ENCODE results near the gene SLC25A11. TPM values are rescaled to one million over a fixed set of nuclear protein-coding genes. Genes with fewer than 3 reads are reported as not detected.

The SLC25A11 gene
- total and polyA plus RNA-seq, 4 donors, result 28.5 to 54.1 (median 46.0) TPM

GRCh38 chr17:4899341-4900230, 40.3 kb downstream of the SLC25A11 start, which contains the start of gene C17orf107:
Gene C17orf107 (plus strand): TSS chr17:4899536. CDS start chr17:4899763, 227 bp downstream.
- peak; percentile 85 for DNase-seq (ENCODE audit: low spot score)
- Histone ChIP-seq H3K4me3 (ENCODE audit: low read depth in 1 of 3, low read length in 3 of 3) (peak within 1 kb of the TSS; percentile 58 to 86 (median 61)), H3K27me3 (ENCODE audit: control insufficient read depth in 4 of 4, insufficient read depth in 4 of 4, low read length in 3 of 4) (no peaks in the 10 kb centered on the region), H3K9ac (ENCODE audit: low read depth in 1 of 2, low read length in 2 of 2) (peak within 1 kb of the TSS; percentile 55 to 57), H3K4me1 (ENCODE audit: control insufficient read depth in 4 of 4, insufficient read depth in 4 of 4, low read length in 3 of 4) (peaks cover 6 to 48% (median 28%) of the 10 kb centered on the region in 4 donors), H3K27ac (ENCODE audit: low read depth in 1 of 2, low read length in 2 of 2) (peak within 1 kb of the TSS; percentile 67 to 76), H3K9me3 (ENCODE audit: control insufficient read depth in 4 of 4, low read length in 3 of 4) (no peaks in the 10 kb centered on the region), H3K36me3 (ENCODE audit: control insufficient read depth in 4 of 4, insufficient read depth in 3 of 4, low read depth in 1 of 4, low read length in 3 of 4) (peaks cover 0 to 20% (median 8%) of the 10 kb centered on the region in 4 donors)
- no peak for TF ChIP-seq JUND (IDR thresholded peaks at IDR 0.05)
- TF ChIP-seq RXRA (IDR thresholded peaks at IDR 0.05), result no peak
- TF ChIP-seq CTCF (IDR thresholded peaks at IDR 0.05; ENCODE audit: low read depth, low read length, missing input control), result no peak
- peak; percentile 68 to 82 for TF ChIP-seq EGR1 (IDR thresholded peaks at IDR 0.05; ENCODE audit: low read depth in 2 of 2)
- TF ChIP-seq YY1 (IDR thresholded peaks at IDR 0.05), result no peak
- no peak for TF ChIP-seq MAX (IDR thresholded peaks at IDR 0.05)
- WGBS, result 14% methylated on average over 60 of the region's 60 CpGs

GRCh38 chr17:4898927-4899326, 40.9 kb downstream of the SLC25A11 start:
- Histone ChIP-seq H3K4me1 (ENCODE audit: control insufficient read depth in 4 of 4, insufficient read depth in 4 of 4, low read length in 3 of 4) (peaks cover 6 to 53% (median 30%) of the 10 kb centered on the region in 4 donors), H3K9ac (ENCODE audit: low read depth in 1 of 2, low read length in 2 of 2) (peak overlapping the region; percentile 24 to 38), H3K9me3 (ENCODE audit: control insufficient read depth in 4 of 4, low read length in 3 of 4) (no peaks in the 10 kb centered on the region), H3K27ac (ENCODE audit: low read depth in 1 of 2, low read length in 2 of 2) (peak overlapping the region; percentile 67 to 76), H3K36me3 (ENCODE audit: control insufficient read depth in 4 of 4, insufficient read depth in 3 of 4, low read depth in 1 of 4, low read length in 3 of 4) (peaks cover 0 to 24% (median 8%) of the 10 kb centered on the region in 4 donors), H3K27me3 (ENCODE audit: control insufficient read depth in 4 of 4, insufficient read depth in 4 of 4, low read length in 3 of 4) (no peaks in the 10 kb centered on the region), H3K4me3 (ENCODE audit: low read depth in 1 of 3, low read length in 3 of 3) (peak overlapping the region in 2 of 3 donors; percentile 58 to 61)
- TF ChIP-seq CTCF (IDR thresholded peaks at IDR 0.05; ENCODE audit: low read depth, low read length, missing input control) (no peak), ZBTB33 (IDR thresholded peaks at IDR 0.05) (no peak), YY1 (IDR thresholded peaks at IDR 0.05) (no peak), MAX (IDR thresholded peaks at IDR 0.05) (no peak), SP1 (IDR thresholded peaks at IDR 0.05) (no peak), JUND (IDR thresholded peaks at IDR 0.05) (no peak), REST (IDR thresholded peaks at IDR 0.05) (no peak), GABPA (IDR thresholded peaks at IDR 0.05 in 1 of 2, conservative IDR thresholded peaks at IDR 0.05 in 1 of 2) (no peak)
- WGBS, result 15% methylated on average over 34 of the region's 34 CpGs
- DNase-seq (ENCODE audit: low spot score), result no peak

All from liver (tissue), 9 donors.